Measurements from ENCODE around the gene TRAPPC3. TPM values are rescaled to one million over a fixed set of nuclear protein-coding genes. Genes with fewer than 3 reads are reported as not detected.

Gene TRAPPC3
- total and polyA plus RNA-seq, 2 donors (not counting 1 experiment from before 2014, with no cell fraction given), result 88.5 to 105 TPM

- no peak for TF ChIP-seq CTCF (conservative IDR thresholded peaks at IDR 0.05 in 1 of 2, IDR thresholded peaks at IDR 0.05 in 1 of 2; ENCODE audit: low read depth in 1 of 2, low read length in 2 of 2)
- no peaks in the 10 kb centered on the region for H4K20me1 ChIP-seq (ENCODE audit: control insufficient read depth, extremely low read depth, insufficient read depth, low read length)
- H3K27me3 ChIP-seq (ENCODE audit: control insufficient read depth, insufficient read depth, low read length), result peaks cover 3% of the 10 kb centered on the region
- DNase-seq (ENCODE audit: low read depth in 2 of 2), result no peak
- H3K4me1 ChIP-seq (ENCODE audit: control insufficient read depth, extremely low read depth, insufficient read depth, low read length), result no peaks in the 10 kb centered on the region
- no peaks in the 10 kb centered on the region for H3K36me3 ChIP-seq (ENCODE audit: control insufficient read depth, insufficient read depth, low read length)
- H2AFZ ChIP-seq (ENCODE audit: low read length), result no peak overlapping the region
- no peaks in the 10 kb centered on the region for H3K9me3 ChIP-seq (ENCODE audit: control insufficient read depth, insufficient read depth, low read depth, low read length)
- no peak overlapping the region for H3K9ac ChIP-seq (ENCODE audit: insufficient read depth, low read length)
- peak overlapping the region in 1 of 4 experiments; percentile 35 for H3K4me3 ChIP-seq (replicated peaks in 1 of 4; ENCODE audit: control extremely low read depth in 1 of 4, insufficient read depth in 1 of 4, low read depth in 3 of 4, low read length in 4 of 4)
- peak overlapping the region; percentile 13 for H3K4me2 ChIP-seq (ENCODE audit: extremely low read depth, insufficient read depth, low read length)
- H3K27ac ChIP-seq (ENCODE audit: insufficient read depth, low read length), result no peak overlapping the region
- H3K79me2 ChIP-seq (ENCODE audit: control insufficient read depth, insufficient read depth, low read length), result no peaks in the 10 kb centered on the region
Observed at GRCh38 chr1:36124404-36125128, 24.7 kb downstream of the TRAPPC3 start.

- Histone ChIP-seq H4K20me1 (ENCODE audit: control insufficient read depth, extremely low read depth, insufficient read depth, low read length) (no peaks in the 10 kb centered on the region), H3K27ac (ENCODE audit: insufficient read depth, low read length) (no peak overlapping the region), H3K79me2 (ENCODE audit: control insufficient read depth, insufficient read depth, low read length) (no peaks in the 10 kb centered on the region), H3K4me1 (ENCODE audit: control insufficient read depth, extremely low read depth, insufficient read depth, low read length) (no peaks in the 10 kb centered on the region), H2AFZ (ENCODE audit: low read length) (no peak overlapping the region), H3K27me3 (ENCODE audit: control insufficient read depth, insufficient read depth, low read length) (peaks cover 3% of the 10 kb centered on the region), H3K9me3 (ENCODE audit: control insufficient read depth, insufficient read depth, low read depth, low read length) (no peaks in the 10 kb centered on the region), H3K4me2 (ENCODE audit: extremely low read depth, insufficient read depth, low read length) (no peak overlapping the region), H3K9ac (ENCODE audit: insufficient read depth, low read length) (no peak overlapping the region), H3K4me3 (replicated peaks in 1 of 4; ENCODE audit: control extremely low read depth in 1 of 4, insufficient read depth in 1 of 4, low read depth in 3 of 4, low read length in 4 of 4) (no peak overlapping the region), H3K36me3 (ENCODE audit: control insufficient read depth, insufficient read depth, low read length) (no peaks in the 10 kb centered on the region)
- TF ChIP-seq CTCF (conservative IDR thresholded peaks at IDR 0.05 in 1 of 2, IDR thresholded peaks at IDR 0.05 in 1 of 2; ENCODE audit: low read depth in 1 of 2, low read length in 2 of 2), result no peak
- TF ChIP-seq EZH2 (IDR thresholded peaks at IDR 0.05; ENCODE audit: low read length, missing control alignments), result no peak
- peak in 1 of 2 donors; percentile 39 for DNase-seq (ENCODE audit: low read depth in 2 of 2)
Observed at GRCh38 chr1:36123356-36123755, 25.9 kb downstream of the TRAPPC3 start.

GRCh38 chr1:36122062-36123030 is 26.9 kb downstream of the TRAPPC3 start:
- H3K27me3 ChIP-seq (ENCODE audit: control insufficient read depth, insufficient read depth, low read length), result peaks cover 3% of the 10 kb centered on the region
- no peaks in the 10 kb centered on the region for H3K4me1 ChIP-seq (ENCODE audit: control insufficient read depth, extremely low read depth, insufficient read depth, low read length)
- no peaks in the 10 kb centered on the region for H4K20me1 ChIP-seq (ENCODE audit: control insufficient read depth, extremely low read depth, insufficient read depth, low read length)
- H3K79me2 ChIP-seq (ENCODE audit: control insufficient read depth, insufficient read depth, low read length), result no peaks in the 10 kb centered on the region
- no peak for TF ChIP-seq CTCF (conservative IDR thresholded peaks at IDR 0.05 in 1 of 2, IDR thresholded peaks at IDR 0.05 in 1 of 2; ENCODE audit: low read depth in 1 of 2, low read length in 2 of 2)
- no peak for TF ChIP-seq EZH2 (IDR thresholded peaks at IDR 0.05; ENCODE audit: low read length, missing control alignments)
- no peak overlapping the region for H3K27ac ChIP-seq (ENCODE audit: insufficient read depth, low read length)
- no peaks in the 10 kb centered on the region for H3K9me3 ChIP-seq (ENCODE audit: control insufficient read depth, insufficient read depth, low read depth, low read length)
- no peak overlapping the region for H2AFZ ChIP-seq (ENCODE audit: low read length)
- H3K36me3 ChIP-seq (ENCODE audit: control insufficient read depth, insufficient read depth, low read length), result no peaks in the 10 kb centered on the region
- DNase-seq (ENCODE audit: low read depth in 2 of 2), result no peak
- no peak overlapping the region for H3K9ac ChIP-seq (ENCODE audit: insufficient read depth, low read length)
- H3K4me2 ChIP-seq (ENCODE audit: extremely low read depth, insufficient read depth, low read length), result no peak overlapping the region
- no peak overlapping the region for H3K4me3 ChIP-seq (replicated peaks in 1 of 4; ENCODE audit: control extremely low read depth in 1 of 4, insufficient read depth in 1 of 4, low read depth in 3 of 4, low read length in 4 of 4)
